GM23338 (cell line): ENCODE data around the gene KRTAP19-8.

Experiments
- CTCF ChIP-seq, 2 experiments: fragments of 200-600 bp in 1 of 2; sonication (generic) in 1 of 2; conservative IDR thresholded peaks; 2 replicates each; pipeline versions ENCODE4 v1.5.1 to v1.6.1; 2016 to 2017; ENCODE audit warnings: antibody characterized with exemption in 2 of 2, low read depth in 2 of 2, mild to moderate bottlenecking in 2 of 2, moderate library complexity in 1 of 2
- ETS1 ChIP-seq: IDR thresholded peaks from 2 replicates; pipeline ENCODE4 v1.6.1; 2016; ENCODE audit warnings: antibody characterized with exemption
- EZH2 ChIP-seq: fragments of 200-600 bp; sonication (generic); IDR thresholded peaks from one replicate; pipeline ENCODE4 v1.8.0; 2017; ENCODE audit warnings: antibody characterized with exemption, mild to moderate bottlenecking, low read depth; ENCODE audit not compliant: unreplicated experiment
- EZH2phosphoT487 ChIP-seq: fragments of 200-600 bp; sonication (generic); IDR thresholded peaks from one replicate; pipeline ENCODE4 v1.8.1; 2018; ENCODE audit warnings: antibody characterized with exemption; ENCODE audit not compliant: unreplicated experiment
- POLR2AphosphoS5 ChIP-seq: IDR thresholded peaks from 2 replicates; pipeline ENCODE4 v1.6.1; 2016; ENCODE audit warnings: antibody characterized with exemption, low read depth

GRCh38 chr21:31005019-31005418 is 33.3 kb downstream of the KRTAP19-8 start:
- no peak for TF ChIP-seq POLR2AphosphoS5
- no peak for TF ChIP-seq CTCF (conservative IDR thresholded peaks at IDR 0.05; ENCODE audit: low read depth in 2 of 2)
- TF ChIP-seq EZH2 = no peak
- no peak for TF ChIP-seq EZH2phosphoT487
- no peak for TF ChIP-seq ETS1
